Vagina (tissue), 2 donors: ENCODE data around the gene COL23A1. TPM values are rescaled to one million over a fixed set of nuclear protein-coding genes. Genes with fewer than 3 reads are reported as not detected.

Experiments used
- DNase-seq, 2 donors: peaks; one replicate each; pipeline ENCODE4 v3.0.0-alpha.2; 2017; ENCODE audit errors: extremely low spot score in 2 of 2
- H3K27ac ChIP-seq: fragments of 200-600 bp; sonication (generic); one replicate; pipeline ENCODE4 v1.5.1; 2019
- H3K27me3 ChIP-seq: fragments of 200-600 bp; sonication (generic); one replicate; pipeline ENCODE4 v1.5.1; 2019
- H3K36me3 ChIP-seq, 2 donors: fragments of 200-600 bp; sonication (generic); one replicate each; pipeline ENCODE4 v1.5.1; 2017 to 2019
- H3K4me1 ChIP-seq: fragments of 200-600 bp; sonication (generic); one replicate; pipeline ENCODE4 v1.5.1; 2019
- H3K4me3 ChIP-seq, 2 donors: fragments of 200-600 bp; sonication (generic); 1 replicate in 1 of 2; 2 replicates in 1 of 2; pipeline ENCODE4 v1.5.1; 2016 to 2019
- H3K9me3 ChIP-seq: fragments of 200-600 bp; sonication (generic); one replicate; pipeline ENCODE4 v1.5.1; 2019
- CTCF ChIP-seq, 3 experiments: fragments of 450-650 bp in 2 of 3; fragments of 200-600 bp in 1 of 3; sonication (generic) in 1 of 3; IDR thresholded peaks; one replicate each; pipeline ENCODE4 v1.5.1; 2017 to 2019; ENCODE audit warnings: antibody characterized with exemption in 3 of 3, mild to moderate bottlenecking in 2 of 3, moderate library complexity in 2 of 3
- POLR2A ChIP-seq, 2 donors: fragments of 450-650 bp; IDR thresholded peaks; one replicate each; pipeline ENCODE4 v1.6.1; 2017; ENCODE audit warnings: antibody characterized with exemption in 2 of 2, mild to moderate bottlenecking in 2 of 2, moderate library complexity in 2 of 2
- POLR2AphosphoS5 ChIP-seq, 2 donors: sonication (generic); formaldehyde crosslinking; IDR thresholded peaks; one replicate each; pipeline ENCODE4 v1.9.0; 2017; ENCODE audit warnings: antibody characterized with exemption in 2 of 2, mild to moderate bottlenecking in 2 of 2, low read depth in 1 of 2; ENCODE audit not compliant: insufficient read depth in 1 of 2
- intact Hi-C: fragments of 100-400 bp; cut with DNase I; formaldehyde crosslinking; loops from one replicate; pipeline ENCODE4 v1.15.1; 2023
- total RNA-seq: library from RNA; depleted of rRNA; stranded (reverse); fragments of >200 nt; gene quantifications from one replicate; pipeline ENCODE4 v1.2.3, GENCODE V29; 2016

The COL23A1 gene
- total RNA-seq, 1 donor from 2014 or later, result 3.7 TPM

DNA sequence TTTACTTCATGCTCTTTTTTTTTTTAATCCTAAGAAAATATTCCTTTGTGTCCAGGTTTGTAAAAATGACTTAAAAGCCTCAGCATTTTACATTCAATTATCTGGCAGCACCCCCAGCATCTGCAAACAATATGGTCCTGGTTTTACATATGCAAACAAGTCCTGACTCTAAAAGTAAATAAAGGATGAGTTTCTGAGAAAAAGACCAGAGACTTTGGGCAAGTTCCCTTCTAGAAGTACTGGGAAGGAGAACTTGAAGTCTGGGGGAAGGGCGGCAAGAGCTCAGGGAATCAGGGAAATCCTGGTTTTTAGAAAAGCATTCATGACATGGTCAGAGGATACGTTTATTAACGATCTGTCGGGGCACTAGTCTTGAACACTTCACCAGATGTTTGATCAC lies 25.8 kb downstream of the COL23A1 start:
- H3K27me3 ChIP-seq, result no peaks in the 10 kb centered on the region
- DNase-seq, result no peak
- no peaks in the 10 kb centered on the region for H3K36me3 ChIP-seq
- no peaks in the 10 kb centered on the region for H3K9me3 ChIP-seq
- intact Hi-C loops, result no loop called here
- no peak overlapping the region for H3K4me3 ChIP-seq
- no peaks in the 10 kb centered on the region for H3K4me1 ChIP-seq
- no peak overlapping the region for H3K27ac ChIP-seq
- TF ChIP-seq POLR2AphosphoS5 (IDR thresholded peaks at IDR 0.05; ENCODE audit: insufficient read depth in 1 of 2, low read depth in 1 of 2), result no peak
- no peak for TF ChIP-seq CTCF (IDR thresholded peaks at IDR 0.05)
- TF ChIP-seq POLR2A (IDR thresholded peaks at IDR 0.05), result no peak

GRCh38 chr5:178563621-178564020 lies 26.6 kb downstream of the COL23A1 start:
- DNase-seq, result no peak
- no peak overlapping the region for H3K27ac ChIP-seq
- H3K9me3 ChIP-seq, result no peaks in the 10 kb centered on the region
- no peak overlapping the region for H3K4me3 ChIP-seq
- TF ChIP-seq POLR2AphosphoS5 (IDR thresholded peaks at IDR 0.05; ENCODE audit: insufficient read depth in 1 of 2, low read depth in 1 of 2) (no peak), POLR2A (IDR thresholded peaks at IDR 0.05) (no peak), CTCF (IDR thresholded peaks at IDR 0.05) (no peak)
- H3K36me3 ChIP-seq, result no peaks in the 10 kb centered on the region
- no peaks in the 10 kb centered on the region for H3K4me1 ChIP-seq
- no peaks in the 10 kb centered on the region for H3K27me3 ChIP-seq
- intact Hi-C loops, result no loop called here

- Histone ChIP-seq H3K4me3 (no peak overlapping the region), H3K36me3 (no peaks in the 10 kb centered on the region), H3K4me1 (no peaks in the 10 kb centered on the region), H3K27ac (no peak overlapping the region), H3K27me3 (no peaks in the 10 kb centered on the region), H3K9me3 (no peaks in the 10 kb centered on the region)
- intact Hi-C loops, result no loop called here
- TF ChIP-seq POLR2A (IDR thresholded peaks at IDR 0.05), result no peak
- no peak for TF ChIP-seq CTCF (IDR thresholded peaks at IDR 0.05)
- TF ChIP-seq POLR2AphosphoS5 (IDR thresholded peaks at IDR 0.05; ENCODE audit: insufficient read depth in 1 of 2, low read depth in 1 of 2), result no peak
- DNase-seq, result no peak
Observed at GRCh38 chr5:178561746-178562264, 28.4 kb downstream of the COL23A1 start.

DNA sequence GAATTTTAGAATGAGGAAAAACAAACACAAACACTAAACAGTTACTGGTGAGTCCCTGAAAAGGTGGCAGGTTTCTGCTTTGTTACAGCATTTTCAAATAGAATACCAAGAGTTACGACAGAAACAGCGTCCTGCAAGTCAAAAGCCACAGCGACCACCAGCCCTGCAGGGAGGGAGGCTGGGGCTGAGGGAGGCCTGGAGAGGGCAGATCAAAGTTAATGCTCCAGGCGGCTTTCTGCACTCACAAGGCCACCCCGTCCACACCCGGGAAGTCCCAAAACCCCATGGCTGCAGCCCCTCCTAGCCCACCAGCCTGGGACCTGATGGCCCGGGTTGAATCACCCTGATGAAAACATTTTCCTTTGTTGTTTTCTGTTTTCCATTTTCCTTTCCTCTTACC lies 29.3 kb downstream of the COL23A1 start:
- no peaks in the 10 kb centered on the region for H3K4me1 ChIP-seq
- TF ChIP-seq POLR2AphosphoS5 (IDR thresholded peaks at IDR 0.05; ENCODE audit: insufficient read depth in 1 of 2, low read depth in 1 of 2) (no peak), POLR2A (IDR thresholded peaks at IDR 0.05) (no peak), CTCF (IDR thresholded peaks at IDR 0.05) (no peak)
- DNase-seq, result no peak
- H3K27ac ChIP-seq, result no peak overlapping the region
- H3K36me3 ChIP-seq, result no peaks in the 10 kb centered on the region
- H3K9me3 ChIP-seq, result no peaks in the 10 kb centered on the region
- no peak overlapping the region for H3K4me3 ChIP-seq
- H3K27me3 ChIP-seq, result no peaks in the 10 kb centered on the region
- intact Hi-C loops, result no loop called here

DNA sequence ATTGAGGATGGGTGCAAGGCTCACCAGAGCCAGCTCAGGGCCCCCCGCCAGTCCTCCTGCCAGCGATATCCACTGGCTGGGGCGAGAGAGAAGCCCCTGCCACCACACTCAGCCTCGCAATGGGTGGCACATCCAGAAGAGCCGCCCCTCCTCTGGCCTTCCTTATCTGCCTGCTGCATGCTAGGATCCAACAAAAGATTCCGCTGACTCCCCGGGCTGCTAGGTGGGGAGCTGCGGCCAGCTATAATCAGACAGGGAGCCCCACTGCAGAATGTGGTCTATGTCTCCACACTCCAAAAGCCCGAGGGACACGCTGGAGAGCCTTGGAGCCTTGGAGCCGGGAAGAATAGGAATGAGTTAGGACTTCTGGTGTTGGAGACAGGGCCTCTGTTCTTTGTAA lies 32.8 kb downstream of the COL23A1 start:
- Histone ChIP-seq H3K9me3 (no peaks in the 10 kb centered on the region), H3K4me1 (no peaks in the 10 kb centered on the region), H3K4me3 (no peak overlapping the region), H3K27ac (no peak overlapping the region), H3K36me3 (no peaks in the 10 kb centered on the region), H3K27me3 (no peaks in the 10 kb centered on the region)
- TF ChIP-seq POLR2A (IDR thresholded peaks at IDR 0.05), result no peak
- no peak for TF ChIP-seq CTCF (IDR thresholded peaks at IDR 0.05)
- TF ChIP-seq POLR2AphosphoS5 (IDR thresholded peaks at IDR 0.05; ENCODE audit: insufficient read depth in 1 of 2, low read depth in 1 of 2), result no peak
- DNase-seq, result no peak
- intact Hi-C loops, result no loop called here
